CD4-positive, alpha-beta memory T cell (primary cell): ENCODE results near the gene METTL27. TPM values are rescaled to one million over a fixed set of nuclear protein-coding genes. Genes with fewer than 3 reads are reported as not detected.

ENCODE experiments used
- CTCF ChIA-PET: fragments of 350-600 bp; sonication (Branson Sonifier 250); formaldehyde crosslinking; loops from one replicate; lab custom pipeline; 2021; ENCODE audit warnings: inconsistent platforms; ENCODE audit not compliant: partially characterized antibody; lab: Charles Lee
- POLR2A ChIA-PET: fragments of 350-600 bp; sonication (Branson Sonifier 250); formaldehyde crosslinking; loops from one replicate; lab custom pipeline; 2021; ENCODE audit not compliant: partially characterized antibody; lab: Charles Lee
- DNase-seq, 5 donors: peaks; one replicate each; pipeline versions ENCODE4 v3.0.0 to v3.0.0-alpha.2; 2020 to 2022; ENCODE audit warnings: mixed read lengths in 1 of 5
- H3K27ac ChIP-seq: one replicate; pipeline ENCODE4 v1.7.0; 2013; ENCODE audit warnings: low read depth, low read length
- H3K27me3 ChIP-seq: 2 replicates; pipeline ENCODE4 v1.7.0; 2013; ENCODE audit warnings: mild to moderate bottlenecking, low read length, moderate library complexity; ENCODE audit not compliant: insufficient read depth
- H3K36me3 ChIP-seq: 2 replicates; pipeline ENCODE4 v1.7.0; 2013; ENCODE audit warnings: mild to moderate bottlenecking, low read length, moderate library complexity; ENCODE audit not compliant: insufficient read depth
- H3K4me1 ChIP-seq: 2 replicates; pipeline ENCODE4 v1.7.0; 2013; ENCODE audit warnings: mild to moderate bottlenecking, low read length, moderate library complexity; ENCODE audit not compliant: insufficient read depth
- H3K4me3 ChIP-seq, 2 donors: one replicate each; pipeline ENCODE4 v1.7.0; 2013; ENCODE audit warnings: low read length in 2 of 2, mild to moderate bottlenecking in 1 of 2
- H3K9me3 ChIP-seq, 2 donors: one replicate each; pipeline ENCODE4 v1.7.0; 2013; ENCODE audit warnings: low read length in 2 of 2, control low read depth in 1 of 2; ENCODE audit not compliant: control insufficient read depth in 1 of 2
- H3K27ac Mint-ChIP-seq, 7 donors: one replicate each; pipeline ENCODE4 v1.8.0; 2020 to 2021; ENCODE audit warnings: mixed read lengths in 7 of 7, mild to moderate bottlenecking in 6 of 7, inconsistent platforms in 3 of 7, moderate library complexity in 3 of 7
- H3K27me3 Mint-ChIP-seq, 2 donors: one replicate each; pipeline ENCODE4 v1.8.0; 2020 to 2021; ENCODE audit warnings: mixed read lengths in 2 of 2
- H3K36me3 Mint-ChIP-seq, 2 donors: one replicate each; pipeline ENCODE4 v1.8.0; 2020 to 2021; ENCODE audit warnings: mixed read lengths in 2 of 2, inconsistent platforms in 1 of 2, mild to moderate bottlenecking in 1 of 2
- H3K4me1 Mint-ChIP-seq, 4 donors: one replicate each; pipeline ENCODE4 v1.8.0; 2020 to 2021; ENCODE audit warnings: mixed read lengths in 4 of 4, mild to moderate bottlenecking in 1 of 4
- H3K4me3 Mint-ChIP-seq, 8 donors: one replicate each; pipeline ENCODE4 v1.8.0; 2020 to 2021; ENCODE audit warnings: mixed read lengths in 8 of 8, mild to moderate bottlenecking in 7 of 8, moderate library complexity in 6 of 8, inconsistent platforms in 3 of 8
- H3K9me3 Mint-ChIP-seq, 8 donors: one replicate each; pipeline ENCODE4 v1.8.0; 2020 to 2021; ENCODE audit warnings: mixed read lengths in 8 of 8, mild to moderate bottlenecking in 5 of 8, inconsistent platforms in 3 of 8, moderate library complexity in 1 of 8
- intact Hi-C: fragments of 100-400 bp; cut with micrococcal nuclease; formaldehyde crosslinking; loops from one replicate; pipeline ENCODE4 v1.15.1; 2023
- polyA plus RNA-seq, 2 donors: library from polyadenylated mRNA; unstranded; fragments of 300-500 nt; fragmentation: Illumina TruSeq; gene quantifications; one replicate each; pipeline ENCODE4 v1.2.3, GENCODE V29; 2021
- total RNA-seq, 2 experiments: library from RNA; stranded (reverse); gene quantifications; one replicate each; pipeline ENCODE4 v1.2.3, GENCODE V29; 2021

Gene METTL27
- total and polyA plus RNA-seq, 4 experiments from 2014 or later, result 0.49 to 7.6 (median 6.1) TPM; not detected in 1

- ChIA-PET POLR2A (interaction anchor here (0.8 kb wide), 1 partner anchor 36 kb away, joined by 4 read pairs; no protein-coding TSS in a partner anchor), CTCF (interaction anchor here (0.7 to 0.8 kb wide), 2 partner anchors 29 to 40 kb away, joined by 3 read pairs; no protein-coding TSS in a partner anchor)
- Mint-ChIP-seq H3K36me3 (peaks cover 0 to 4% of the 10 kb centered on the region in 2 donors), H3K9me3 (peaks cover 0 to 10% (median 7%) of the 10 kb centered on the region in 8 donors), H3K4me1 (no peaks in the 10 kb centered on the region), H3K4me3 (no peak overlapping the region), H3K27me3 (peaks cover 9 to 12% of the 10 kb centered on the region in 2 donors), H3K27ac (peak overlapping the region in 1 of 7 donors; percentile 57)
- no peak overlapping the region for H3K4me3 ChIP-seq
- DNase-seq, result no peak
- H3K9me3 ChIP-seq, result no peaks in the 10 kb centered on the region
- no peaks in the 10 kb centered on the region for H3K36me3 ChIP-seq
- no peak overlapping the region for H3K27ac ChIP-seq
- no peaks in the 10 kb centered on the region for H3K27me3 ChIP-seq
- H3K4me1 ChIP-seq, result no peaks in the 10 kb centered on the region
- intact Hi-C loops, result no loop called here
Measured at GRCh38 chr7:73815436-73815835, 26.9 kb downstream of the METTL27 start.

DNA sequence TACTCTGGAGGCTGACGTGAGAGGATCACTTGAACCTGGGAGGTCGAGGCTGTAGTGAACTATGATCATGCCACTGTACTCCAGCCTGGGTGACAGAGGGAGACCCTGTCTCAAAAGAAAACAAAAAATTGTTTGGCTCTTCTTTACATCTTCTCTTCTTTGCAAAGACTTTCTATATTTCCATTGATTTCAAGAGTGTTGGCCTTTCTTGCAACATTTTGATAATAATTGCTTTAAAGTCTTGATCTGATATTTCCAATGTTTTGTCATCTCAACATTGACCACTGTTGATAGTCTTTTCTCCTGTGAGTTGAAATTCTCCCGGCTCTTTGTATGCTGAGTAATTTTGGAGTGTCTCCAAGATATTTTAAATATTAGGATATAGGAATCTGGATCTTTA, 29.3 kb downstream of the METTL27 start:
- DNase-seq, result no peak
- intact Hi-C loops, result no loop called here
- Histone ChIP-seq H3K4me3 (no peak overlapping the region), H3K4me1 (no peaks in the 10 kb centered on the region), H3K27ac (no peak overlapping the region), H3K36me3 (no peaks in the 10 kb centered on the region), H3K27me3 (no peaks in the 10 kb centered on the region), H3K9me3 (no peaks in the 10 kb centered on the region)
- Mint-ChIP-seq H3K36me3 (peaks cover 0 to 4% of the 10 kb centered on the region in 2 donors), H3K27ac (no peak overlapping the region), H3K9me3 (peaks cover 0 to 10% (median 7%) of the 10 kb centered on the region in 8 donors), H3K27me3 (peaks cover 9 to 11% of the 10 kb centered on the region in 2 donors), H3K4me3 (no peak overlapping the region), H3K4me1 (no peaks in the 10 kb centered on the region)
- ChIA-PET POLR2A (no interaction called here), CTCF (interaction anchor here (1.4 to 4.3 kb wide), 2 partner anchors 43 to 49 kb away, joined by 3 to 72 read pairs; no protein-coding TSS in a partner anchor)

DNA sequence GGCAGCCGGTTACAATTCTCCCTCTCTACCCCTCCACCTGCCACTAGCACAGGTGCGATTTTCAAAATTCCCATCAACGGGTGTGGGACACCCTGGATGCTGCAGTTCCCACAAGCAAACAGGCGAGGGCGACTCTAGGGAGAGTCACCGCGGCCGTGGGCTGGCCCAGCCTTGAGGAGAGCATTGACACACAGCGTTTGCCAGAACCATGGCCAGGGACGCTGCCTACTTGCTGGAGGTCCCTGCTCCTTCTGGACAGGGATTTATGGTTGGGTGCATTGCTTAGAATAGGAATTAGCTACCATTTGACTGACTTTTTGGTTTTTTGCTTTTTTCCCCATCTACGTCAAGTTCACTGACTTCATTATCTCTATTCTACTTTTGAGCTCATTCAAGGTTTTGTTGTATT, 30.6 kb downstream of the METTL27 start:
- H3K9me3 ChIP-seq, result no peaks in the 10 kb centered on the region
- Mint-ChIP-seq H3K9me3 (peaks cover 0 to 10% (median 7%) of the 10 kb centered on the region in 8 donors), H3K4me3 (no peak overlapping the region), H3K27me3 (peaks cover 9 to 11% of the 10 kb centered on the region in 2 donors), H3K4me1 (no peaks in the 10 kb centered on the region), H3K27ac (no peak overlapping the region), H3K36me3 (peaks cover 0 to 4% of the 10 kb centered on the region in 2 donors)
- H3K36me3 ChIP-seq, result no peaks in the 10 kb centered on the region
- H3K27ac ChIP-seq, result no peak overlapping the region
- POLR2A ChIA-PET, result no interaction called here
- DNase-seq, result peak in 4 of 5 donors; percentile 17 to 37 (median 27)
- no peaks in the 10 kb centered on the region for H3K4me1 ChIP-seq
- H3K4me3 ChIP-seq, result no peak overlapping the region
- intact Hi-C loops, result loop anchor here (1.0 kb wide), 2 partner anchors 40 to 44 kb away; no protein-coding TSS in a partner anchor
- H3K27me3 ChIP-seq, result no peaks in the 10 kb centered on the region
- CTCF ChIA-PET, result interaction anchor here (0.5 to 4.3 kb wide), 8 partner anchors 11 to 73 kb away, joined by 3 to 72 read pairs (median 4); partner anchors contain the start of genes ABHD11 and METTL27

DNA sequence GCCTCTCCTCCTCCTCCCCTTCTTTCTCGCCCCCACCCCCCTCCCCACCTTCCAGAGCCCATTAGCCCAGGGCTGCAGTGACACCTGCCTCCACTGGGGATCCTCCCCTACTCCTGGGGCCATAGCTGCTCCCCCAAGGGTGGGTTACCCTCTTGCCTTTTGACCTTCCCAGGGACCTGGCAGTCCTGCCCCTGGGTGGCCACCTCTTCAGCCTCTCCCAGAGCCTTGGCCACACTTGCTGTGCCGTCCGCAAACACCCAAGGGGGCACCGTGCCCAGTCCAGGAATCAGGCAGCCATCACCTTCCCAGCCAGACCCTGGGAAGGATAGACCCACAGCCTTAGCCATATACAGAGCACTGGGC, 31.3 kb downstream of the METTL27 start:
- Histone ChIP-seq H3K4me3 (no peak overlapping the region), H3K27ac (no peak overlapping the region), H3K4me1 (no peaks in the 10 kb centered on the region), H3K9me3 (no peaks in the 10 kb centered on the region), H3K27me3 (no peaks in the 10 kb centered on the region), H3K36me3 (no peaks in the 10 kb centered on the region)
- Mint-ChIP-seq H3K27me3 (peaks cover 9 to 11% of the 10 kb centered on the region in 2 donors), H3K4me1 (no peaks in the 10 kb centered on the region), H3K9me3 (peaks cover 0 to 10% (median 7%) of the 10 kb centered on the region in 8 donors), H3K36me3 (peaks cover 0 to 4% of the 10 kb centered on the region in 2 donors), H3K27ac (no peak overlapping the region), H3K4me3 (no peak overlapping the region)
- intact Hi-C loops, result loop anchor here (1.0 kb wide), 2 partner anchors 40 to 44 kb away; no protein-coding TSS in a partner anchor
- ChIA-PET CTCF (interaction anchor here (0.9 to 4.3 kb wide), 4 partner anchors 12 to 72 kb away, joined by 3 to 72 read pairs (median 5); partner anchors contain the start of gene ABHD11), POLR2A (no interaction called here)
- no peak for DNase-seq

GRCh38 chr7:73809467-73809951, 32.8 kb downstream of the METTL27 start:
- H3K4me3 ChIP-seq, result no peak overlapping the region
- ChIA-PET CTCF (interaction anchor here (4.3 kb wide), 1 partner anchor 46 kb away, joined by 72 read pairs; no protein-coding TSS in a partner anchor), POLR2A (no interaction called here)
- no peaks in the 10 kb centered on the region for H3K4me1 ChIP-seq
- Mint-ChIP-seq H3K4me3 (no peak overlapping the region), H3K27ac (no peak overlapping the region), H3K9me3 (peaks cover 0 to 10% (median 7%) of the 10 kb centered on the region in 8 donors), H3K36me3 (peaks cover 0 to 4% of the 10 kb centered on the region in 2 donors), H3K4me1 (no peaks in the 10 kb centered on the region), H3K27me3 (peaks cover 6 to 8% of the 10 kb centered on the region in 2 donors)
- H3K36me3 ChIP-seq, result no peaks in the 10 kb centered on the region
- H3K9me3 ChIP-seq, result no peaks in the 10 kb centered on the region
- DNase-seq, result no peak
- intact Hi-C loops, result no loop called here
- no peak overlapping the region for H3K27ac ChIP-seq
- no peaks in the 10 kb centered on the region for H3K27me3 ChIP-seq

DNA sequence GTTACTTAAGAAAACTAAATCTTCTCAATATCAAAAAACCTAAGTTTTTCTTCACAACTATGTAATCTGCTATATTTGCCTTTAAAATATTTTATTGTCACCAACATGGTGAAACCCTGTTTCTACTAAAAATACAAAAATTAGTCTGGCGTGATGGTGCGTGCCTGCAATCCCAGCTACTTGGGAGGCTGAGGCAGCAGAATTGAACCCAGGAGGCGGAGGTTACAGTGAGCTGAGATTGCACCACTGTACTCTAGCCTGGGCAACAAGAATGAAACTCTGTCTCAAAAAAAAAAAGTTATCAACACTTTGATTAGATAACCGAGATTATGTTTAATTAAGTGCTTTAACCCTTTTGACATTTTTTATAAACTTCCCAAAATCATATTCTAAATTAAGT, 39.9 kb downstream of the METTL27 start:
- CTCF ChIA-PET, result no interaction called here
- Histone ChIP-seq H3K9me3 (no peaks in the 10 kb centered on the region), H3K36me3 (no peaks in the 10 kb centered on the region), H3K4me3 (no peak overlapping the region), H3K27ac (no peak overlapping the region), H3K4me1 (no peaks in the 10 kb centered on the region), H3K27me3 (no peaks in the 10 kb centered on the region)
- Mint-ChIP-seq H3K4me1 (no peaks in the 10 kb centered on the region), H3K27ac (no peak overlapping the region), H3K9me3 (no peaks in the 10 kb centered on the region), H3K36me3 (no peaks in the 10 kb centered on the region), H3K27me3 (peaks cover 7 to 9% of the 10 kb centered on the region in 2 donors), H3K4me3 (no peak overlapping the region)
- no peak for DNase-seq
- intact Hi-C loops, result no loop called here
- POLR2A ChIA-PET, result no interaction called here

DNA sequence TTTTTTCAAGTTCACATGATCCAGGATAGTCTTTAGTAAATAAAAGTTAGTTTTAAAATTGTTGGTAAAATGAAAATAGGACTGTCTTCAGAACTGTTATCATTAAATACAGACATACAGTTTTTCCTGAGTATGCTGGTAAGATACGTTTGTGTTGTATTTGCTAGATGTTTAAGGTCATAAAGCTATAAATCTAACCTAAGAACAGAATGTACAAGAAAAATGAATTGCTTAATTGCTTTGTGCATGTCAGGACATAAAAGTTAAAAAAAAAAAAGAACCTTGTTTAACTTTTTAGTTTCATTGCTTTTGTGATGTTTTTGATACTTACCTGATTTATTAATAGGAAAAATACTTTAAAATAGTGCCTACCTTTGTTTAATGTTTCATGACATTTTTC, 40.7 kb downstream of the METTL27 start:
- Histone ChIP-seq H3K27me3 (no peaks in the 10 kb centered on the region), H3K27ac (no peak overlapping the region), H3K4me3 (no peak overlapping the region), H3K36me3 (no peaks in the 10 kb centered on the region), H3K9me3 (no peaks in the 10 kb centered on the region), H3K4me1 (no peaks in the 10 kb centered on the region)
- Mint-ChIP-seq H3K36me3 (no peaks in the 10 kb centered on the region), H3K4me3 (no peak overlapping the region), H3K27ac (no peak overlapping the region), H3K27me3 (peaks cover 7 to 9% of the 10 kb centered on the region in 2 donors), H3K4me1 (no peaks in the 10 kb centered on the region), H3K9me3 (no peaks in the 10 kb centered on the region)
- ChIA-PET POLR2A (no interaction called here), CTCF (interaction anchor here (1.0 to 1.3 kb wide), 2 partner anchors 54 to 55 kb away, joined by 3 read pairs; no protein-coding TSS in a partner anchor)
- no peak for DNase-seq
- intact Hi-C loops, result no loop called here
